Kidney (tissue), 14 donors: Measurements from ENCODE around the gene SPTLC3. TPM values are rescaled to one million over a fixed set of nuclear protein-coding genes. Genes with fewer than 3 reads are reported as not detected.

Experiments
- DNase-seq, 5 donors: peaks; one replicate each; pipeline ENCODE4 v3.0.0-alpha.2; 2013 to 2020
- FAIRE-seq: peaks from 2 replicates; lab custom pipeline; 2012; peaks lifted over from hg19 to GRCh38; lab: Jason Lieb, UNC
- H3K27ac ChIP-seq, 2 donors: one replicate each; pipeline ENCODE4 v1.7.0; 2013; ENCODE audit warnings: low read depth in 2 of 2, low read length in 2 of 2, inconsistent platforms in 1 of 2
- H3K27me3 ChIP-seq: one replicate; pipeline ENCODE4 v1.7.1; 2013; ENCODE audit warnings: low read length, inconsistent platforms; ENCODE audit not compliant: control insufficient read depth, insufficient read depth
- H3K36me3 ChIP-seq, 3 donors: one replicate each; pipeline versions ENCODE4 v1.7.0 to v1.7.1; 2013; ENCODE audit warnings: low read length in 3 of 3, control low read depth in 1 of 3, inconsistent platforms in 1 of 3; ENCODE audit not compliant: insufficient read depth in 3 of 3, control insufficient read depth in 2 of 3
- H3K4me1 ChIP-seq, 3 donors: one replicate each; pipeline versions ENCODE4 v1.7.0 to v1.7.1; 2013; ENCODE audit warnings: low read length in 3 of 3, inconsistent platforms in 1 of 3, low read depth in 1 of 3; ENCODE audit not compliant: control insufficient read depth in 2 of 3, insufficient read depth in 2 of 3
- H3K4me3 ChIP-seq, 3 donors: one replicate each; pipeline versions ENCODE4 v1.7.0 to v1.8.1; 2013; ENCODE audit warnings: low read length in 3 of 3, control low read depth in 1 of 3, inconsistent platforms in 1 of 3
- H3K9ac ChIP-seq, 3 donors: one replicate each; pipeline versions ENCODE4 v1.7.0 to v1.7.1; 2013; ENCODE audit warnings: low read length in 3 of 3, control low read depth in 1 of 3, inconsistent platforms in 1 of 3
- H3K9me3 ChIP-seq, 3 donors: one replicate each; pipeline versions ENCODE4 v1.7.0 to v1.7.1; 2013; ENCODE audit warnings: low read length in 3 of 3, control low read depth in 1 of 3, inconsistent platforms in 1 of 3; ENCODE audit not compliant: control insufficient read depth in 2 of 3, insufficient read depth in 1 of 3
- CTCF ChIP-seq: IDR thresholded peaks from 3 replicates; pipeline ENCODE4 v1.5.1; 2012; ENCODE audit warnings: mild to moderate bottlenecking, moderate library complexity, borderline replicate concordance; ENCODE audit not compliant: insufficient read depth; ENCODE audit errors: extremely low read depth
- intact Hi-C: fragments of 100-400 bp; cut with DNase I; formaldehyde crosslinking; loops from one replicate; pipeline ENCODE4 v1.11.1; 2022
- polyA plus RNA-seq: library from polyadenylated mRNA; stranded (reverse); fragments of 350-450 nt; fragmentation: Illumina TruSeq; extraction: RNeasy Lipid Tissue Mini Kit (QIAGEN cat#74804); gene quantifications from one replicate; pipeline ENCODE4 v1.2.3, GENCODE V29; 2014; ENCODE audit warnings: low read depth, low replicate concordance; ENCODE audit not compliant: insufficient read depth
- total RNA-seq: library from RNA; stranded (reverse); fragmentation: NEBNext Ultra II Directional; extraction: Animal tissue kit (Norgen Biotek cat#: 25700); gene quantifications from one replicate; pipeline ENCODE4 v1.2.1, GENCODE V29; 2021
- donor health status: control.
- donor health status: control.
- donor health status: control.
- donor health status: control.
- donor health status: control.
- donor health status: DM: yes; HTN: yes; CAD: no.
- donor health status: Normal renal cell carcinoma (clear cell type).

SPTLC3 gene
- total and polyA plus RNA-seq, 2 donors from 2014 or later: 7.1 to 65.9 TPM

- Histone ChIP-seq H3K36me3 (no peaks in the 10 kb centered on the region), H3K9me3 (no peaks in the 10 kb centered on the region), H3K27ac (no peak overlapping the region), H3K9ac (no peak overlapping the region), H3K4me3 (no peak overlapping the region), H3K27me3 (no peaks in the 10 kb centered on the region), H3K4me1 (no peaks in the 10 kb centered on the region)
- no peak for TF ChIP-seq CTCF
- FAIRE-seq (no peak), DNase-seq (no peak)
- intact Hi-C loops: no loop called here
These were observed 29.0 kb downstream of the SPTLC3 start for GRCh38 chr20:13037727-13038126.

GRCh38 chr20:13041574-13042457, 33.0 kb downstream of the SPTLC3 start:
- H3K4me3 ChIP-seq: no peak overlapping the region
- H3K27ac ChIP-seq: no peak overlapping the region
- no peak for TF ChIP-seq CTCF
- no peaks in the 10 kb centered on the region for H3K4me1 ChIP-seq
- FAIRE-seq (no peak), DNase-seq (no peak)
- H3K9ac ChIP-seq: no peak overlapping the region
- intact Hi-C loops: no loop called here
- H3K27me3 ChIP-seq: no peaks in the 10 kb centered on the region
- H3K36me3 ChIP-seq: no peaks in the 10 kb centered on the region
- H3K9me3 ChIP-seq: no peaks in the 10 kb centered on the region

DNA sequence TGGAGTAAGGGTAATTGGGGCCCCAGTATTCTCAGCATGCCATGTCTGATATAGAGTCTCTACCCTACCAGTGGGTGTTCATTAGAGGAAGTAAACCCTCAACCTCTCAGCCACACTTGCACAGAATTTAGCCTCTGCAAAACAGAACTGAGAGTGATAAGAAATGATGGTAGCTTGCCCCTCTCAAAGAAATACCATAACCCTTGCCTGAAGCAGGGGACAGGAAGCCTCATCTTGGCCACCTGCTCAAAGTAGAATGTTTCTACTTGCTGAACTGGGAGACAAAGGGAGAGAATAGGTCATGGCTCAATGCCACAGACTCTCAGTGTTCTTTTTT, 33.7 kb downstream of the SPTLC3 start:
- FAIRE-seq: no peak
- no peak for TF ChIP-seq CTCF
- intact Hi-C loops: no loop called here
- no peak for DNase-seq
- H3K4me1 ChIP-seq: no peaks in the 10 kb centered on the region
- H3K9me3 ChIP-seq: no peaks in the 10 kb centered on the region
- no peak overlapping the region for H3K27ac ChIP-seq
- no peaks in the 10 kb centered on the region for H3K27me3 ChIP-seq
- no peak overlapping the region for H3K9ac ChIP-seq
- H3K4me3 ChIP-seq: no peak overlapping the region
- H3K36me3 ChIP-seq: no peaks in the 10 kb centered on the region
